ENCODE results near the gene ASIC4. TPM values are rescaled to one million over a fixed set of nuclear protein-coding genes. Genes with fewer than 3 reads are reported as not detected.

ASIC4 gene
- total and polyA plus RNA-seq, 2 experiments from 2014 or later, result not detected

GRCh38 chr2:219470429-219470828 lies 43.9 kb upstream of the ASIC4 start:
- Histone ChIP-seq H4K20me1 (ENCODE audit: insufficient read depth, poor library complexity, severe bottlenecking) (no peaks in the 10 kb centered on the region), H3K79me2 (no peaks in the 10 kb centered on the region), H2AFZ (no peak overlapping the region), H3K36me3 (replicated peaks; ENCODE audit: insufficient read depth, low read depth) (no peaks in the 10 kb centered on the region), H3K9me2 (replicated peaks; ENCODE audit: insufficient read depth) (no peaks in the 10 kb centered on the region), H3K4me2 (no peak overlapping the region), H3K9me3 (ENCODE audit: low read depth) (no peaks in the 10 kb centered on the region), H3K27me3 (no peaks in the 10 kb centered on the region), H3K4me1 (ENCODE audit: insufficient read depth) (no peaks in the 10 kb centered on the region), H3K27ac (no peak overlapping the region), H3K4me3 (no peak overlapping the region)
- TF ChIP-seq CTCF (IDR thresholded peaks at IDR 0.05; ENCODE audit: poor library complexity) (no peak), EZH2 (IDR thresholded peaks at IDR 0.05; ENCODE audit: borderline replicate concordance) (no peak), EZH2phosphoT487 (IDR thresholded peaks at IDR 0.05; ENCODE audit: low read depth, severe bottlenecking, unreplicated experiment) (no peak)
- no peak for DNase-seq (ENCODE audit: low spot score)
- WGBS (ENCODE audit: low lambda C conversion rate, missing lambda C conversion rate), result 76% methylated on average over 4 of the region's 4 CpGs

DNA sequence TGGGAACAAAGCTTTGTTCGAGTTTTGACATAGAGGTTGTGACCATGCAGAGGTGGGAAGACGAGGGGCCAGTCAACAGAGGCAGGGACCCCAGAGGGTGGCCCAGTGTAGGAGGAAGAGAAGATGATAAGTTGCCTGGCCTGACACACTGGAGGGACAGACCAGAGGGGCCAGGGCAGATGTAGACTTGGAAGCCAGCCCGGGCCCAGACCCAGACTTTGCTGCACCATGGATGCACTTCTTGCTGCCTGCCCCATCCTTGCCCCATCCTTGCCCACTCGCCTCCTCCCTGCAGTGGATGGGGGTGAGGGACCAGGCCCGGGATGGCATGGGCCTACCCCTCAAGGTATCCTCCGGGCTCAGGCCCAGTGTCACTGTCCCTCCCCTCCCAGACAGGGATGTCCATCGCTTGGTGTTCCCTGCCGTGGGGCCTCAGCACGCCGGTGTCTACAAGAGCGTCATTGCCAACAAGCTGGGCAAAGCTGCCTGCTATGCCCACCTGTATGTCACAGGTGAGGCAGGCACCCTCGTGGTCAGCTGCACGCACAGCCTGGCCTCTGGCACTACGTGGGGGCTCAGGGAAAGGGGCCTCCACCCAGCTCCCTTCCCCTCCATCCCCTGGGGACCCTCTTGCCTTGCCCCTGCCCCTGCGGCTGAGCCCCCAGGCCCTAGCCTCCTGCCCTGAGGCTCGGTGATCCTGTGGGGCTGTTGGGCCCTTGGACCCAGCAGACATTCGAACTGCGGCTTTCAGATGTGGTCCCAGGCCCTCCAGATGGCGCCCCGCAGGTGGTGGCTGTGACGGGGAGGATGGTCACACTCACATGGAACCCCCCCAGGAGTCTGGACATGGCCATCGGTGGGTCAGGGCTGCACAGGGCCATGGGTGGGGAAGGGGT lies 42.6 kb upstream of the ASIC4 start:
- WGBS (ENCODE audit: low lambda C conversion rate, missing lambda C conversion rate), result 92% methylated on average over 21 of the region's 22 CpGs
- H3K79me2 ChIP-seq, result no peaks in the 10 kb centered on the region
- no peak overlapping the region for H3K27ac ChIP-seq
- TF ChIP-seq CTCF (IDR thresholded peaks at IDR 0.05; ENCODE audit: poor library complexity), result no peak
- no peak for TF ChIP-seq EZH2phosphoT487 (IDR thresholded peaks at IDR 0.05; ENCODE audit: low read depth, severe bottlenecking, unreplicated experiment)
- no peak for TF ChIP-seq EZH2 (IDR thresholded peaks at IDR 0.05; ENCODE audit: borderline replicate concordance)
- H3K4me1 ChIP-seq (ENCODE audit: insufficient read depth), result peaks cover 4% of the 10 kb centered on the region
- H3K4me3 ChIP-seq, result no peak overlapping the region
- DNase-seq (ENCODE audit: low spot score), result no peak
- H3K36me3 ChIP-seq (replicated peaks; ENCODE audit: insufficient read depth, low read depth), result no peaks in the 10 kb centered on the region
- H4K20me1 ChIP-seq (ENCODE audit: insufficient read depth, poor library complexity, severe bottlenecking), result no peaks in the 10 kb centered on the region
- no peak overlapping the region for H2AFZ ChIP-seq
- no peak overlapping the region for H3K4me2 ChIP-seq
- no peaks in the 10 kb centered on the region for H3K27me3 ChIP-seq
- no peaks in the 10 kb centered on the region for H3K9me3 ChIP-seq (ENCODE audit: low read depth)
- H3K9me2 ChIP-seq (replicated peaks; ENCODE audit: insufficient read depth), result no peaks in the 10 kb centered on the region

GRCh38 chr2:219472629-219473187 lies 41.6 kb upstream of the ASIC4 start:
- Histone ChIP-seq H3K27me3 (no peaks in the 10 kb centered on the region), H3K4me1 (ENCODE audit: insufficient read depth) (peaks cover 5% of the 10 kb centered on the region), H4K20me1 (ENCODE audit: insufficient read depth, poor library complexity, severe bottlenecking) (no peaks in the 10 kb centered on the region), H3K27ac (no peak overlapping the region), H3K36me3 (replicated peaks; ENCODE audit: insufficient read depth, low read depth) (no peaks in the 10 kb centered on the region), H3K9me3 (ENCODE audit: low read depth) (no peaks in the 10 kb centered on the region), H3K9me2 (replicated peaks; ENCODE audit: insufficient read depth) (no peaks in the 10 kb centered on the region), H3K79me2 (no peaks in the 10 kb centered on the region), H2AFZ (no peak overlapping the region), H3K4me2 (no peak overlapping the region), H3K4me3 (no peak overlapping the region)
- WGBS (ENCODE audit: low lambda C conversion rate, missing lambda C conversion rate), result 81% methylated on average over 10 of the region's 12 CpGs
- TF ChIP-seq EZH2phosphoT487 (IDR thresholded peaks at IDR 0.05; ENCODE audit: low read depth, severe bottlenecking, unreplicated experiment), result no peak
- no peak for TF ChIP-seq CTCF (IDR thresholded peaks at IDR 0.05; ENCODE audit: poor library complexity)
- no peak for TF ChIP-seq EZH2 (IDR thresholded peaks at IDR 0.05; ENCODE audit: borderline replicate concordance)
- no peak for DNase-seq (ENCODE audit: low spot score)

Data from hepatocyte (in vitro differentiated cells).